ENCODE results near the gene SMAD9. TPM values are rescaled to one million over a fixed set of nuclear protein-coding genes. Genes with fewer than 3 reads are reported as not detected.

The SMAD9 gene
- total and polyA plus RNA-seq, 2 of the 8 experiments (the other 6 are each of a cell fraction or from before 2014, with no cell fraction given), result 0.45 to 1.0 TPM

DNA sequence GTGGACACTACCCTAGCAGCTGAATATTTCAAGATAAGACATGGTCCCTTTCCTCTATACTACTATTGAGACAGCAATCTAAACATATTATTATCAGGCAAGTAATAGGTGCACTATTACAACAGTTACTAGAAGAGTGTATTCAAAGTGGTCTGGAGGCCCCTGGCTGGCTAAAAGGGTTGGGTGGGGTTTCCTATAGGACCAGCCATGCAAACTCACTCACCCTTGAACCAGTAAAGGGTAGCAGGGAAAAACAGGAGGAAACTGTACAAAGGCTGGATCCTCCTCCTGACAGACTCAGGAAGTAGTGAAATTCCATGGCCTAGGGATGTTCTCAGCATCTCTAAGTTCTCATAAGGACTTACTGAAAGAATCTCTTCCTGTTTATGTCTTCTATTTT, 7.7 kb downstream of the SMAD9 start:
- H2AFZ ChIP-seq (ENCODE audit: low read length), result no peak overlapping the region
- H2BK120ac ChIP-seq (replicated peaks; ENCODE audit: low read depth, low read length), result no peak overlapping the region
- H3K9me3 ChIP-seq (ENCODE audit: insufficient read depth in 2 of 2, low read depth in 1 of 2, low read length in 1 of 2), result no peaks in the 10 kb centered on the region
- POLR2A ChIA-PET (ENCODE audit: partially characterized antibody), result no interaction called here
- no peaks in the 10 kb centered on the region for H4K20me1 ChIP-seq (replicated peaks in 1 of 2; ENCODE audit: control insufficient read depth in 1 of 2, insufficient read depth in 2 of 2, low read length in 2 of 2)
- no peaks in the 10 kb centered on the region for H3K36me3 ChIP-seq (ENCODE audit: control insufficient read depth in 2 of 4, insufficient read depth in 4 of 4, low read length in 3 of 4)
- no peaks in the 10 kb centered on the region for H3K79me1 ChIP-seq (ENCODE audit: low read depth, low read length)
- H3K79me2 ChIP-seq (ENCODE audit: control insufficient read depth in 1 of 2, insufficient read depth in 2 of 2, low read length in 2 of 2), result no peaks in the 10 kb centered on the region
- no peak for DNase-seq (ENCODE audit: low read depth in 1 of 2, low spot score in 2 of 2)
- FAIRE-seq, result no peak
- H3K4me1 ChIP-seq (replicated peaks in 1 of 4; ENCODE audit: control insufficient read depth in 3 of 4, insufficient read depth in 4 of 4, low read length in 3 of 4), result no peaks in the 10 kb centered on the region
- H2BK15ac ChIP-seq (ENCODE audit: low read length), result no peak overlapping the region
- no peak overlapping the region for H3K56ac ChIP-seq (replicated peaks; ENCODE audit: insufficient read length, low read depth, low read length)
- no peak overlapping the region for H3K4me2 ChIP-seq (ENCODE audit: insufficient read depth in 1 of 2, low read depth in 2 of 2, low read length in 2 of 2)
- H4K5ac ChIP-seq (ENCODE audit: insufficient read length, low read depth, low read length), result no peak overlapping the region
- H3K27me3 ChIP-seq (replicated peaks in 1 of 4; ENCODE audit: control insufficient read depth in 3 of 4, extremely low read depth in 1 of 4, insufficient read depth in 3 of 4, low read length in 3 of 4), result peaks cover 0 to 4% (median 0%) of the 10 kb centered on the region in 4 experiments; a peak in 2 of 7 replicates
- no peak overlapping the region for H2AK5ac ChIP-seq (ENCODE audit: low read depth, low read length)
- H3K9ac ChIP-seq (replicated peaks in 1 of 4; ENCODE audit: extremely low read depth in 1 of 4, low read depth in 3 of 4, low read length in 3 of 4), result no peak overlapping the region
- no peak overlapping the region for H3K23ac ChIP-seq (ENCODE audit: insufficient read length)
- H3K4me3 ChIP-seq (ENCODE audit: extremely low read depth in 1 of 4, insufficient read depth in 2 of 4, low read depth in 3 of 4, low read length in 4 of 4), result no peak overlapping the region
- H2BK20ac ChIP-seq (ENCODE audit: low read length), result no peak overlapping the region
- CTCF ChIA-PET (ENCODE audit: partially characterized antibody), result no interaction called here
- no peak for TF ChIP-seq EGR1 (IDR thresholded peaks at IDR 0.05; ENCODE audit: borderline replicate concordance, low read depth, low read length)
- TF ChIP-seq BACH1 (IDR thresholded peaks at IDR 0.05; ENCODE audit: low read length), result no peak
- TF ChIP-seq SRF (IDR thresholded peaks at IDR 0.05; ENCODE audit: low read depth, low read length), result no peak
- no peak for TF ChIP-seq EZH2 (IDR thresholded peaks at IDR 0.05; ENCODE audit: low read depth, low read length, severe bottlenecking)
- no peak for TF ChIP-seq MAFK (IDR thresholded peaks at IDR 0.05; ENCODE audit: low read depth, low read length)
- TF ChIP-seq SP4 (IDR thresholded peaks at IDR 0.05; ENCODE audit: low read length), result no peak
- TF ChIP-seq SUZ12 (IDR thresholded peaks at IDR 0.05; ENCODE audit: low read length), result no peak
- no peak for TF ChIP-seq KDM1A (IDR thresholded peaks at IDR 0.05; ENCODE audit: borderline replicate concordance, low read length)
- H3K4ac ChIP-seq (replicated peaks; ENCODE audit: insufficient read length, low read depth, low read length), result no peak overlapping the region
- no peak overlapping the region for H2BK12ac ChIP-seq (ENCODE audit: low read depth, low read length)
- H3K14ac ChIP-seq (ENCODE audit: insufficient read length), result no peak overlapping the region
- no peak overlapping the region for H4K8ac ChIP-seq (ENCODE audit: extremely low read depth, insufficient read depth, low read length)
- H4K91ac ChIP-seq (replicated peaks; ENCODE audit: insufficient read length, low read length), result no peak overlapping the region
- no peak overlapping the region for H3K18ac ChIP-seq (ENCODE audit: extremely low read depth, low read length)
- H2BK5ac ChIP-seq (ENCODE audit: low read depth, low read length), result no peak overlapping the region
- H3K27ac ChIP-seq (ENCODE audit: low read depth, low read length), result no peak overlapping the region
- no peaks in the 10 kb centered on the region for H3K23me2 ChIP-seq (ENCODE audit: low read depth, low read length)
